Sigmoid colon (tissue), 4 donors: Measurements from ENCODE around the gene SLX4IP.

ENCODE experiments used
- EP300 ChIP-seq, 4 donors: sonication (generic); formaldehyde crosslinking; IDR thresholded peaks; one replicate each; pipeline ENCODE4 v1.6.1; 2017; ENCODE audit warnings: antibody characterized with exemption in 4 of 4
- POLR2A ChIP-seq, 2 donors: fragments of 450-650 bp; IDR thresholded peaks; one replicate each; pipeline ENCODE4 v1.6.1; 2016; ENCODE audit warnings: antibody characterized with exemption in 2 of 2, mild to moderate bottlenecking in 2 of 2, moderate library complexity in 2 of 2
- POLR2AphosphoS5 ChIP-seq, 4 donors: sonication (generic); formaldehyde crosslinking; IDR thresholded peaks; one replicate each; pipeline ENCODE4 v1.6.1; 2017; ENCODE audit warnings: antibody characterized with exemption in 4 of 4
- TF ChIP-seq, protein P1 (sequence below), 4 experiments: fragments of 450-650 bp in 3 of 4; fragments of 200-600 bp in 1 of 4; IDR thresholded peaks; one replicate each; pipeline ENCODE4 v1.5.1; 2016 to 2019; ENCODE audit warnings: antibody characterized with exemption in 4 of 4, mild to moderate bottlenecking in 3 of 4, moderate library complexity in 2 of 4

DNA sequence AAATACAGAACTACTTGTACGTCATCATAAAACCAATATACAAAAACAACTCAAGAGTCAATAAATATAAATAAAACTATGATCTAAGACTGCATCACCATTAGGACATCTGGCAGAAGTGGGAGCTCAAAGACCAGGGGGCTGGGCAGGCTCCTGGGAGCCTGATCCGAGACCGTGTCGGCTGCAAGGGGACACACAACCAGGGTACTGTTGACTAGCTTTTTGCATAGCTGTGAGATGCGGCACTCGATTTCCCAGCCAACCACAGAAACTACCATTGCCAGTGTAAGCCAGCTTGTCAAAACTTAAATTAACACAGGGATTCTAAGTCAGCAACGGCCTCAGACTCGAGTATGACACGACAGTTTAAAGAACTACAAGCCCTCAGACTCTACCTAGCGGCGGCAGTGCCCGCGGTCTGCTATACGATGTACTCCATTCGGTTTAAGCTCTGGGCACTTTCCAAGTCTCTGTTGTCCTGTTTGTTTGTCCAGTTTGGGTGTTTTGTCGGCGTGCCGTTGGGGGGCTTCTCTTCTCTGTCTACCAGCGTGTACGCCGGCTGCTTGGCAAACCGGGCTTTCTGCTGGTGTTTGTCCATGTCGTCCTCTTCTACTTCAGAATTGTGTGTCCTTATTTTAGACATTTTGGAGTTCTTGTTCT lies 204.1 kb downstream of the SLX4IP start:
- TF ChIP-seq, protein P1, sequence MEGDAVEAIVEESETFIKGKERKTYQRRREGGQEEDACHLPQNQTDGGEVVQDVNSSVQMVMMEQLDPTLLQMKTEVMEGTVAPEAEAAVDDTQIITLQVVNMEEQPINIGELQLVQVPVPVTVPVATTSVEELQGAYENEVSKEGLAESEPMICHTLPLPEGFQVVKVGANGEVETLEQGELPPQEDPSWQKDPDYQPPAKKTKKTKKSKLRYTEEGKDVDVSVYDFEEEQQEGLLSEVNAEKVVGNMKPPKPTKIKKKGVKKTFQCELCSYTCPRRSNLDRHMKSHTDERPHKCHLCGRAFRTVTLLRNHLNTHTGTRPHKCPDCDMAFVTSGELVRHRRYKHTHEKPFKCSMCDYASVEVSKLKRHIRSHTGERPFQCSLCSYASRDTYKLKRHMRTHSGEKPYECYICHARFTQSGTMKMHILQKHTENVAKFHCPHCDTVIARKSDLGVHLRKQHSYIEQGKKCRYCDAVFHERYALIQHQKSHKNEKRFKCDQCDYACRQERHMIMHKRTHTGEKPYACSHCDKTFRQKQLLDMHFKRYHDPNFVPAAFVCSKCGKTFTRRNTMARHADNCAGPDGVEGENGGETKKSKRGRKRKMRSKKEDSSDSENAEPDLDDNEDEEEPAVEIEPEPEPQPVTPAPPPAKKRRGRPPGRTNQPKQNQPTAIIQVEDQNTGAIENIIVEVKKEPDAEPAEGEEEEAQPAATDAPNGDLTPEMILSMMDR (IDR thresholded peaks at IDR 0.05) = no peak
- TF ChIP-seq POLR2A (IDR thresholded peaks at IDR 0.05) (no peak), POLR2AphosphoS5 (IDR thresholded peaks at IDR 0.05) (peak in 2 of 4 donors; percentile 7 to 10), EP300 (IDR thresholded peaks at IDR 0.05) (no peak)
